K562 (cell line): ENCODE data around the gene HIVEP2. TPM values are rescaled to one million over a fixed set of nuclear protein-coding genes. Genes with fewer than 3 reads are reported as not detected.

Experiments used
- ATAC-seq: fragments of 200-7000 bp; cut with Tn5 transposase; 3 replicates; pipeline ENCODE4 v1.9.1; 2020; ENCODE audit warnings: moderate library complexity
- BruUV-seq: library from RNA; stranded (reverse); fragments of 400-500 nt; replicated peaks from 2 replicates; lab custom pipeline; 2021; lab: Mats Ljungman, UMichigan
- CTCF ChIA-PET: fragments of 300-600 bp; formaldehyde crosslinking; extraction: SDS; loops from one replicate; lab custom pipeline; 2021; ENCODE audit warnings: low intra/inter-chr PET ratio; lab: Yijun Ruan, JAX
- POLR2A ChIA-PET: fragments of 300-600, 350-650 bp; sonication (Branson Sonifier 250); formaldehyde crosslinking; extraction: SDS; loops from one replicate; lab custom pipeline; 2021; ENCODE audit warnings: antibody characterized with exemption, inconsistent platforms; lab: Yijun Ruan, JAX
- DNase-seq, 4 experiments: peaks; one replicate each; pipeline versions ENCODE4 v3.0.0 to v3.0.0-alpha.2; 2011 to 2018; ENCODE audit warnings: low spot score in 3 of 4, mixed read lengths in 3 of 4; ENCODE audit errors: extremely low read depth in 1 of 4
- FAIRE-seq: peaks from 2 replicates; lab custom pipeline; 2011; peaks lifted over from hg19 to GRCh38; lab: Jason Lieb, UNC
- H2AFZ ChIP-seq: 2 replicates; pipeline ENCODE4 v1.6.0; 2011; ENCODE audit warnings: low read depth, low read length, control low read depth, inconsistent platforms
- H3K27ac ChIP-seq: fragments of 200-600 bp; 3 replicates; pipeline ENCODE4 v1.8.0; 2011; ENCODE audit warnings: low read depth, mild to moderate bottlenecking, control low read depth, inconsistent platforms, low read length, moderate library complexity, mixed read lengths; ENCODE audit errors: extremely low read depth
- H3K27me3 ChIP-seq, 2 experiments: fragments of 300-600 bp in 1 of 2; 2 replicates in 1 of 2; 3 replicates in 1 of 2; pipeline versions ENCODE4 v1.6.0 to v1.8.0; 2011; ENCODE audit warnings: inconsistent platforms in 2 of 2, low read length in 2 of 2, mild to moderate bottlenecking in 1 of 2, mixed read lengths in 1 of 2, moderate library complexity in 1 of 2; ENCODE audit not compliant: control insufficient read depth in 2 of 2, insufficient read depth in 2 of 2
- H3K36me3 ChIP-seq: fragments of 300-600 bp; 3 replicates; pipeline ENCODE4 v1.8.0; 2011; ENCODE audit warnings: mild to moderate bottlenecking, low read length, inconsistent platforms; ENCODE audit not compliant: control insufficient read depth, insufficient read depth
- H3K4me1 ChIP-seq, 2 experiments: fragments of 200-600 bp in 1 of 2; replicated peaks in 1 of 2; 2 replicates in 1 of 2; 3 replicates in 1 of 2; pipeline versions ENCODE4 v1.5.1 to v1.8.0; 2011; ENCODE audit warnings: inconsistent platforms in 2 of 2, low read length in 2 of 2, mild to moderate bottlenecking in 1 of 2, mixed read lengths in 1 of 2, moderate library complexity in 1 of 2; ENCODE audit not compliant: control insufficient read depth in 2 of 2, insufficient read depth in 2 of 2
- H3K4me2 ChIP-seq: 2 replicates; pipeline ENCODE4 v1.6.1; 2011; ENCODE audit warnings: low read length, control low read depth, inconsistent platforms, mixed read lengths; ENCODE audit not compliant: insufficient read depth
- H3K4me3 ChIP-seq: fragments of 200-600 bp; sonication (generic), shearing (Covaris generic); 2 replicates; pipeline ENCODE4 v1.5.1; 2016; ENCODE audit warnings: control low read depth, inconsistent platforms
- H3K79me2 ChIP-seq: fragments of 200-600 bp; 3 replicates; pipeline ENCODE4 v1.8.0; 2011; ENCODE audit warnings: low read length, inconsistent platforms; ENCODE audit not compliant: control insufficient read depth, insufficient read depth
- H3K9ac ChIP-seq, 2 experiments: 2 replicates each; pipeline versions ENCODE4 v1.6.0 to v1.6.1; 2011; ENCODE audit warnings: low read depth in 2 of 2, low read length in 2 of 2, control low read depth in 1 of 2, inconsistent platforms in 1 of 2, mild to moderate bottlenecking in 1 of 2, mixed read lengths in 1 of 2; ENCODE audit not compliant: insufficient read depth in 1 of 2
- H3K9me1 ChIP-seq: one replicate; pipeline ENCODE4 v1.6.0; 2011; ENCODE audit warnings: inconsistent platforms, mild to moderate bottlenecking, low read length, moderate library complexity; ENCODE audit not compliant: control insufficient read depth, insufficient read depth
- H3K9me3 ChIP-seq: replicated peaks from 2 replicates; pipeline ENCODE4 v1.5.1; 2011; ENCODE audit warnings: low read depth, low read length, inconsistent platforms; ENCODE audit not compliant: control insufficient read depth, insufficient read depth
- H4K20me1 ChIP-seq: replicated peaks from 2 replicates; pipeline ENCODE4 v1.6.1; 2011; ENCODE audit warnings: low read length, inconsistent platforms, mixed read lengths; ENCODE audit not compliant: control insufficient read depth, insufficient read depth
- CSDE1 ChIP-seq, 2 experiments: fragments of 450-650 bp; IDR thresholded peaks; 2 replicates each; pipeline ENCODE4 v1.6.1; 2016; ENCODE audit warnings: mild to moderate bottlenecking in 1 of 2
- HES1 ChIP-seq: fragments of 450-650 bp; IDR thresholded peaks from 2 replicates; pipeline ENCODE4 v1.6.1; 2016; ENCODE audit warnings: low read depth, mild to moderate bottlenecking, moderate library complexity
- LARP7 ChIP-seq: fragments of 450-650 bp; IDR thresholded peaks from 2 replicates; pipeline ENCODE4 v1.6.1; 2016
- NFE2L1 ChIP-seq: fragments of 450-650 bp; IDR thresholded peaks from 2 replicates; pipeline ENCODE4 v1.6.1; 2016; ENCODE audit warnings: missing genetic modification characterization, low read depth, mild to moderate bottlenecking, missing compliant biosample characterization, moderate library complexity, borderline replicate concordance
- RCOR1 ChIP-seq, 2 experiments: IDR thresholded peaks; 2 replicates each; pipeline ENCODE4 v1.6.1; 2012; ENCODE audit warnings: low read depth in 2 of 2, low read length in 2 of 2, borderline replicate concordance in 1 of 2, improper control_type of control experiment in 1 of 2
- RREB1 ChIP-seq: fragments of 250-450 bp; sonication (Bioruptor Pico); IDR thresholded peaks from 2 replicates; pipeline ENCODE4 v1.4.0; 2020
- SETDB1 ChIP-seq: IDR thresholded peaks from one replicate; pipeline ENCODE4 v1.6.1; 2012; ENCODE audit warnings: low read length, control low read depth, inconsistent platforms
- ZBTB34 ChIP-seq: fragments of 250-450 bp; sonication (Bioruptor Pico); IDR thresholded peaks from 2 replicates; pipeline ENCODE4 v1.8.0; 2021; ENCODE audit warnings: mild to moderate bottlenecking, moderate library complexity
- ZKSCAN3 ChIP-seq: fragments of 250-450 bp; sonication (Bioruptor Pico); IDR thresholded peaks from 2 replicates; pipeline ENCODE4 v1.4.0; 2020
- ZNF408 ChIP-seq: fragments of 250-450 bp; sonication (Bioruptor Pico); IDR thresholded peaks from 2 replicates; pipeline ENCODE4 v1.4.0; 2020; ENCODE audit warnings: low read depth, mild to moderate bottlenecking, moderate library complexity
- ZNF41 ChIP-seq: fragments of 250-450 bp; sonication (Bioruptor Pico); conservative IDR thresholded peaks from 2 replicates; pipeline ENCODE4 v1.4.0; 2020; ENCODE audit warnings: mild to moderate bottlenecking
- WGBS: fragments of 100-300 bp; shearing (Covaris generic); methylation state at CpG from one replicate; pipeline ENCODE4 v1.1.6; 2016; ENCODE audit warnings: low coverage, mixed read lengths; ENCODE audit not compliant: insufficient coverage; ENCODE audit errors: missing lambda C conversion rate; 5-methylcytosine and 5-hydroxymethylcytosine counted together
- in situ Hi-C: fragments of 300-500 bp; cut with MboI; formaldehyde crosslinking; loops from 4 replicates; pipeline ENCODE4 v1.15.0; 2018; ENCODE audit warnings: inconsistent platforms, mixed read lengths
- intact Hi-C: fragments of 100-400 bp; cut with micrococcal nuclease; formaldehyde crosslinking; loops from 2 replicates; pipeline ENCODE4 v1.14.2; 2022
- polyA plus RNA-seq, 8 experiments: library from polyadenylated mRNA; depleted of rRNA in 4 of 8; stranded (reverse) in 5 of 8; unstranded in 3 of 8; fragments of >200 nt; fragmentation: Nextera tagmentation in 2 of 8; fragmentation: Illumina TruSeq in 1 of 8; extraction: Ambion mirVana in 2 of 8; extraction: Trizol in 1 of 8; gene quantifications; 2 replicates each; pipeline versions ENCODE4 v1.2.1 to v1.2.3, GENCODE V29; 2011 to 2014; ENCODE audit warnings: inconsistent platforms in 1 of 8, missing spikeins in 1 of 8
- total RNA-seq, 7 experiments: library from RNA; depleted of rRNA in 6 of 7; stranded (reverse); fragments of >200 nt in 6 of 7; fragmentation: Illumina TruSeq in 2 of 7; extraction: Trizol in 2 of 7; gene quantifications; 2 replicates each; pipeline versions ENCODE4 v1.2.1 to v1.2.3, GENCODE V29; 2011 to 2021; ENCODE audit warnings: low replicate concordance in 1 of 7

Gene HIVEP2
- total and polyA plus RNA-seq, 9 of the 15 experiments (the other 6 are each of a cell fraction or from before 2014, with no cell fraction given): under 0.01 to 1.2 (median 0.31) TPM

GRCh38 chr6:142781129-142781528 is 163.8 kb downstream of the HIVEP2 start:
- Histone ChIP-seq H3K36me3 (no peaks in the 10 kb centered on the region), H3K4me1 (no peaks in the 10 kb centered on the region), H3K27ac (no peak overlapping the region), H3K4me2 (no peak overlapping the region), H3K9me1 (no peaks in the 10 kb centered on the region), H3K27me3 (peaks cover 0 to 2% of the 10 kb centered on the region in 2 experiments; a peak in 2 of 5 replicates), H3K79me2 (no peaks in the 10 kb centered on the region), H3K9ac (no peak overlapping the region), H4K20me1 (no peaks in the 10 kb centered on the region), H3K9me3 (no peaks in the 10 kb centered on the region)
- intact Hi-C loops: no loop called here
- no peak for DNase-seq
- no peak for FAIRE-seq
- CTCF ChIA-PET: no interaction called here
- no TSS peak for BruUV-seq
- no peak for ATAC-seq
- 2% methylated on average over 3 of the region's 3 CpGs for WGBS
- in situ Hi-C loops: no loop called here
- no peak for TF ChIP-seq ZNF408 (CRISPR knock-in tag)
- TF ChIP-seq ZNF41: no peak
- TF ChIP-seq HES1: no peak
- TF ChIP-seq RREB1 (CRISPR knock-in tag): no peak
- no peak for TF ChIP-seq ZKSCAN3 (CRISPR knock-in tag)
- TF ChIP-seq CSDE1 (IDR thresholded peaks at IDR 0.05): no peak
- TF ChIP-seq ZBTB34: no peak
- TF ChIP-seq LARP7: no peak
- TF ChIP-seq NFE2L1: no peak
- TF ChIP-seq RCOR1 (IDR thresholded peaks at IDR 0.05; ENCODE audit: borderline replicate concordance in 1 of 2, low read depth in 2 of 2, low read length in 2 of 2): no peak
- TF ChIP-seq SETDB1: no peak
- TF ChIP-seq, all 486 proteins: peak for 0
- Histone ChIP-seq H3K4me3 (no peak overlapping the region), H2AFZ (no peak overlapping the region)
- POLR2A ChIA-PET: no interaction called here
